ENCODE measurements around the gene INTS12.

- TF ChIP-seq CTCF (IDR thresholded peaks at IDR 0.05 in 4 of 5, conservative IDR thresholded peaks at IDR 0.05 in 1 of 5) (no peak), POLR2A (IDR thresholded peaks at IDR 0.05) (no peak)
Observed at GRCh38 chr4:105714071-105714521, 5.6 kb upstream of the INTS12 start.
